ENCODE data around the gene DHTKD1.

DHTKD1 gene, protein sequence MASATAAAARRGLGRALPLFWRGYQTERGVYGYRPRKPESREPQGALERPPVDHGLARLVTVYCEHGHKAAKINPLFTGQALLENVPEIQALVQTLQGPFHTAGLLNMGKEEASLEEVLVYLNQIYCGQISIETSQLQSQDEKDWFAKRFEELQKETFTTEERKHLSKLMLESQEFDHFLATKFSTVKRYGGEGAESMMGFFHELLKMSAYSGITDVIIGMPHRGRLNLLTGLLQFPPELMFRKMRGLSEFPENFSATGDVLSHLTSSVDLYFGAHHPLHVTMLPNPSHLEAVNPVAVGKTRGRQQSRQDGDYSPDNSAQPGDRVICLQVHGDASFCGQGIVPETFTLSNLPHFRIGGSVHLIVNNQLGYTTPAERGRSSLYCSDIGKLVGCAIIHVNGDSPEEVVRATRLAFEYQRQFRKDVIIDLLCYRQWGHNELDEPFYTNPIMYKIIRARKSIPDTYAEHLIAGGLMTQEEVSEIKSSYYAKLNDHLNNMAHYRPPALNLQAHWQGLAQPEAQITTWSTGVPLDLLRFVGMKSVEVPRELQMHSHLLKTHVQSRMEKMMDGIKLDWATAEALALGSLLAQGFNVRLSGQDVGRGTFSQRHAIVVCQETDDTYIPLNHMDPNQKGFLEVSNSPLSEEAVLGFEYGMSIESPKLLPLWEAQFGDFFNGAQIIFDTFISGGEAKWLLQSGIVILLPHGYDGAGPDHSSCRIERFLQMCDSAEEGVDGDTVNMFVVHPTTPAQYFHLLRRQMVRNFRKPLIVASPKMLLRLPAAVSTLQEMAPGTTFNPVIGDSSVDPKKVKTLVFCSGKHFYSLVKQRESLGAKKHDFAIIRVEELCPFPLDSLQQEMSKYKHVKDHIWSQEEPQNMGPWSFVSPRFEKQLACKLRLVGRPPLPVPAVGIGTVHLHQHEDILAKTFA

DNA sequence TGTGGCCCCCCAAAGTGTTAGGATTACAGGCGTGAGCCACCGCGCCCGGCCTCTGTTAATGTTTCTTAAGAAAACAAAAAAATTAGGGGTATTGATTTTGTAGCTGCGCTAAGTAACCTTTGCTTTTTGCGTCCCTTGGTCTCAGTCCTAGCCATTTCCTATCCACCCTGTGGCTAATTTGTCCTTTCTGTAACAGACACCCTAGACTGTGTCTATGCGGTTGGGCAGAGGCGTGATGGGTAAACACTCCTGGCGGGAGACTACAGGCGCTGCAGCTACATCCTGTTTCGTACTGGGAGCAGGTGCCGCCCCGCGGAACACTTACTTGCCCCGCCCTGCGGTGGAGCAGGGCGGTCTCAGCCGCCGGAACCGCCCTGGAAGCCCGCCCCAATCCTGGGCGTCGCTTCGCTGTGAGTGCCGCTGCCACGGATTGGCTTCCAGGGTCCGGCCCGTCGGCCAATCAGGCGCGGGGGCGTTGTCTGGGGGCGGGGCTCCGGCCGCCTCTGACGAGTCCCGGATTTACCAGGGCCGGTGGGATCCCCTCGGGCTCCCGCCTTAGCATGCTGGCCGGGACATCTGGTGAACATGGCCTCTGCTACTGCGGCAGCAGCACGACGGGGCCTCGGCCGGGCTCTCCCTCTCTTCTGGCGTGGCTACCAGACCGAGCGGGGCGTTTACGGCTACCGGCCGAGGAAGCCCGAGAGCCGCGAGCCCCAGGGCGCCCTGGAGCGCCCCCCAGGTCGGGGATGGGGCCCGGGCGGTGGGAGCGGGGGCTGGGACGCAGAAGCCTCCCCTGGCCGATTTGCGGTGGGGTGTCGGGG lies at the start of gene DHTKD1:
TSS of gene DHTKD1 (plus strand) at position 506 of the 821 bp plus-strand sequence. CDS start at position 586, 80 bp downstream.
- peak; percentile 84 for DNase-seq

- DNase-seq, result no peak
Measured at GRCh38 chr10:12019283-12019971, 49.3 kb upstream of the DHTKD1 start.

GRCh38 chr10:12020574-12020973 lies 48.2 kb upstream of the DHTKD1 start:
- DNase-seq, result no peak

- no peak for DNase-seq
Measured at GRCh38 chr10:12022580-12023257, 46.0 kb upstream of the DHTKD1 start.

DNA sequence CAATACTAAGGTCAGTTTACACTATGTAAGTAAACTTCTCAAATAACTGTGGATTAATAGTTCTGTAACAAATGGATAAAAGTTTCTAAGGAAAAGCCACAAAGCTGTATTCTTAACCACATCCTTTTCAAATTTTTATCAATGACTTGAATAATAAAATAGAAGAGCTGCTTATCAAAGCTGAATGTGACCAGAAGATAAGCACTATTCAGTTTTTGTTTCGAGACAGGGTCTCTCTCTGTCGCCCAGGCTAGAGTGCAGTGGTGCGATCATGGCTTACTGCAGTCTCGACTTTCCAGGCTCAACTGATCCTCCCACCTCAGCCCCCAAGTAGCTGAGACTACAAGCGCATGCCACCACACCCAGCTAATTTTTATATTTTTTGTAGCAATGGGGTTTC lies 43.2 kb upstream of the DHTKD1 start:
- no peak for DNase-seq

DNA sequence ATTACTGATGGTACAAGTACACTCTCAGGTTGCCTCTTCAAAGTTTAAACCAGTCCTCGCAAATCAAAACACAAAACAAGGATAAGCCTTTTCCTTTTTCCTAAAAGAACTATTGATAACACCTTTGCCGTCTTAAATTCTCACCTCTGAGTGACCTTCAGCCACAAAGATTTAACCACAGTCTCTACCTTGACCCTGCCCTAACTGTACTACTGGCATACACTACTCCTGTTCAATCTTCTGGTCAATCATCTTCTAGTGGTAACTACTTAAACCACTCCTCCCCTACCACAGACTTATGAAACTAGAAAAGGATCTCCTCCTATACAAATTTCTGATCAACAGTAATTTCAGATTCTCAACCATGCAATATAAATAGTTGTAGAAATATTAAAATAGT lies 41.2 kb upstream of the DHTKD1 start:
- no peak for DNase-seq

- no peak for DNase-seq
Measured at GRCh38 chr10:12031404-12031803, 37.4 kb upstream of the DHTKD1 start.

- DNase-seq, result no peak
Measured at GRCh38 chr10:12036073-12036655, 32.6 kb upstream of the DHTKD1 start.

DNA sequence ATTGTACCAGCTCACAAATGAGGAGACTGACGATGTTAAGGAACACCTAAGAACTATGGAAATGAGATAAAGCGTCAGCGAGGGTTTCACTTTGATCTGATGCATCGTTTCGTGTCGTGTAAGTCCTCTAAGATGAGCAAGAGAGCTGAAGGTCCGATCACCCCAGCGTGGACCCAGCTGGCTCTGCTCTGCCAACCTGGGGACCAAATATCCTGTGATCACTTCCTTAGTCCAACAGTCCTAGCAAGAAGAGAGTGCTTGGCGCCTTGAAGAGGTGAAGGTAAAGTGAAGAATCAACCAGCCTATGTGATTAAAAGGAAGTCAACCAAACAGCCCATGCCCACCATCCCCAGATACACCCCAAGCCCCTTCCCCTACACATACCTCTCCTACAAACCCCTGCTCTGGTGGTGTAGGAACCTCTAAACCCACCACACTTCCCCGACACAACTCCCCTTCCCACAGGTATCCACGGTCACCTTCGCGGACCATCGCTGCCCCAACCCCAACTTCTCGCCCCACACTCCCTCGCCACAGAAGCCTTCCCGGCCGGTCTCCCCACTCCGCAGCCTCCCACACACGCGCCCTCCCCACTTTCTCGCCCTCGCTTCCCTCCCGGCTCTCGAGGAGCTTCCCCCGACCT lies 26.9 kb upstream of the DHTKD1 start:
- DNase-seq, result no peak

DNA sequence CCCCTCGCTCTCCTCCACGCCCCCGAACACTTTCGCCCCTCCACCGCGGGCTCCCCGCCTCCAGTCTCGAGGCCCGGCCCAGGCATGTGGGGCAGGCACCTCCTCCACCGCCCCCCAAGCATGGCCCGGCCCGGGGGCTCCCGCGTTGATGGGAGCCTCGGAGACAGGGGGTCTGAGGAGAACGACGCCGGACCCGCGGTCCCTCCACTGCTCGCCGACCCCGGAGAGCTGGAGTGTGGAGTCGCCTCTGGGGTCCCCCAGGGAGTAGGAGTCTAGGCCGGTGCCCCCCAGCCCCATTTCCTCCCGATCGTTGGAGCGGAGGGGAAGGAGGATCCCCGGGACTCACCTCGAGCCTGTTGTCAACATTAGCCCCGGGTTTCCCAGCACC lies 26.4 kb upstream of the DHTKD1 start:
- no peak for DNase-seq

- peak; percentile 81 for DNase-seq
Measured at GRCh38 chr10:12042797-12043651, 25.7 kb upstream of the DHTKD1 start, which contains the start of gene UPF2. Gene UPF2 (minus strand): TSS chr10:12042809. CDS start chr10:12035423, 7,386 bp downstream.

- DNase-seq, result no peak
Measured at GRCh38 chr10:12045596-12045995, 23.2 kb upstream of the DHTKD1 start.

DNA sequence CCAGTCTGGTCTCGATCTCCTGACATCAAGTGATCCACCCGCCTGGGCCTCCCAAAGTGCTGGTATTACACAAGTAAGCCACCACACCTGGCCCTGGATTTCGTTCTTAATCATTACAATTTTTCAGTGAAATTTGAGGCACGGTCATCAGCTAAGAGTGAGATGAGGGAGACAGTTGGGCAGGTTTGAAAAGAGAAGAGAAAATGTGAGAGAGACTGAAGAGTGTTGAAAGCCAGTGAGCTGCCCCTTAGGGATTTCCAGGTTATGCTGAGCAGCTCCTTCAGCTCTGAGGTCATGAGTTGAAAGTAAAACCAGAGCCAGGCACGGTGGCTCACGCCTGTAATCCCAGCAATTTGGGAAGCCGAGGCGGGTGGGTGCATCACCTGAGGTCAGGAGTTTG lies 20.2 kb upstream of the DHTKD1 start:
- no peak for DNase-seq

GRCh38 chr10:12050528-12050927 lies 18.2 kb upstream of the DHTKD1 start:
- peak; percentile 83 for DNase-seq

GRCh38 chr10:12051241-12051640 lies 17.5 kb upstream of the DHTKD1 start:
- peak; percentile 17 for DNase-seq

- DNase-seq, result no peak
Measured at GRCh38 chr10:12055732-12056131, 13.0 kb upstream of the DHTKD1 start.

GRCh38 chr10:12056748-12057147 lies 12.0 kb upstream of the DHTKD1 start:
- DNase-seq, result no peak

DNA sequence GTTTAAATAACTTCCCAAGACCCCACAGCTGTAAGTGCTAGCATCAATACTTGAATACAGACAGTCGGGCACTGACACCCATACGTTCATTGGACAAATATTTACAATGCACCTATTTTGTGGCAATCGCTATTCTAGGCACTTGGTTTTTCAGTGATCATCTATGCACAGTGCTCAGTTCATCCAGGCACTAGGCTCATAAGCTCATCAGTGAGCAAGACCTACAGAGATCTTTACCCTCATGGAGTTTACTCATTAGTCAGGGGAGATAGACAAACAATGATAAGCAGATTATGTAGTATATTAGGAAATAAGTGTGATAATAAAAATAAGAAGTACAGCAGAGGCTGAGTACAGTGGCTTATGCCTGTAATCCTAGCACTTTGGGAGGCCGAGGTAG lies 7.6 kb upstream of the DHTKD1 start:
- DNase-seq, result no peak

DNA sequence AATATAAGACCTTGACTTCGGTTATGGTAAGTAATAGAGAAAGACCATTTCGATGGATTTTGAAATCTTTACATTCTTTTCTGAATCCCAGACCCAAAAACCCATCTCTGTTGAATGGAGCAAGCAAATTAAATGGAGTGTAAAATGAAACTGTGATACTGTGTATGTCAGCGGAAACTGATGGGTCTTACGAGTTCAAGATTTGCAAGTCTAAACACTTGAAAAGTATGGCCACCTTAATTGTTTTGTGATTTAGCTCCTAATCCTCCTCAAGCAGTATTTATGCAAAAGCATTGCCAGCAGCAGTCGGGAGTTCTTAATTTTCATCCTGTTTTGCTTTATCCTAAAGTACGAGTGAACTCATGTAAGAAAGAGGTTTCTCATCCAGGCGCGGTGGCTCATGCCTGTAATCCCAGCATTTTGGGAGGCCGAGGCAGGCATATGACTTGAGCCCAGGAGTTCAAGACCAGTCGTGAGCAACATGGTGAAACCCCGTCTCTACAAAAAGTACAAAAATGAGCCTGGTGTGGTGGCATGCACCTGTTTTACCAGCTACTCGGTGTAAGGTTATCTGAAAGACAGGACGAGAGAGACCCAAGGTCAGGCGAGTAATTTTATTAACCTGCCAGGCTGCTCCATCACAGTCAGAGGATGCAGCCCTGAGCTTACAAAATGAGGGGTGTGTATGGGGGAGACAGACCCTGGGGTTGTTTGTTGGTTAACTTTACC lies 5.8 kb upstream of the DHTKD1 start:
- DNase-seq, result no peak

All from DMS79 (cell line).